RPMI7951 (cell line): ENCODE data around the gene PHOSPHO1. TPM values are rescaled to one million over a fixed set of nuclear protein-coding genes. Genes with fewer than 3 reads are reported as not detected.
"Not testable (repeated sequence)": the region's sequence is repeated elsewhere in the genome, so short reads cannot be mapped to it uniquely, and the experiment has no call there.

Experiments used
- DNase-seq: peaks from one replicate; pipeline ENCODE4 v3.0.0-alpha.2; 2012; ENCODE audit warnings: low read depth
- total RNA-seq: library from RNA; depleted of rRNA; stranded (reverse); fragments of >200 nt; shearing (Covaris generic); gene quantifications from 2 replicates; pipeline ENCODE4 v1.2.3, GENCODE V29; 2014; rRNA removed

PHOSPHO1 gene
- total RNA-seq = 0.48 TPM in 1 of 2 replicates, not detected in the other

GRCh38 chr17:49230636-49231562 is at the start of gene PHOSPHO1:
TSS of gene PHOSPHO1 (minus strand) at chr17:49230787. CDS start at chr17:49226691, 4,096 bp downstream.
- DNase-seq = peak; percentile 77

GRCh38 chr17:49280061-49280460 is 49.5 kb upstream of the PHOSPHO1 start:
- DNase-seq = no peak

GRCh38 chr17:49279263-49280015 is 48.9 kb upstream of the PHOSPHO1 start:
- DNase-seq = not testable (repeated sequence)

GRCh38 chr17:49278076-49278475 is 47.5 kb upstream of the PHOSPHO1 start:
- no peak for DNase-seq

- no peak for DNase-seq
Observed at GRCh38 chr17:49277638-49278037, 47.1 kb upstream of the PHOSPHO1 start.

GRCh38 chr17:49275981-49276380 is 45.4 kb upstream of the PHOSPHO1 start:
- DNase-seq = not testable (repeated sequence)

- no peak for DNase-seq
Observed at GRCh38 chr17:49269356-49269755, 38.8 kb upstream of the PHOSPHO1 start.

GRCh38 chr17:49267912-49268311 is 37.3 kb upstream of the PHOSPHO1 start:
- DNase-seq = no peak

- DNase-seq = no peak
Observed at GRCh38 chr17:49266233-49266632, 35.6 kb upstream of the PHOSPHO1 start.

GRCh38 chr17:49261540-49261939 is 31.0 kb upstream of the PHOSPHO1 start:
- not testable (repeated sequence) for DNase-seq

- DNase-seq = no peak
Observed at GRCh38 chr17:49260817-49261291, 30.3 kb upstream of the PHOSPHO1 start.

GRCh38 chr17:49260011-49260816 is 29.6 kb upstream of the PHOSPHO1 start:
- peak; percentile 81 for DNase-seq

- DNase-seq = no peak
Observed at GRCh38 chr17:49259663-49260010, 29.1 kb upstream of the PHOSPHO1 start.

GRCh38 chr17:49258394-49258793 is 27.8 kb upstream of the PHOSPHO1 start:
- no peak for DNase-seq

- no peak for DNase-seq
Observed at GRCh38 chr17:49255125-49255524, 24.5 kb upstream of the PHOSPHO1 start.

- no peak for DNase-seq
Observed at GRCh38 chr17:49254066-49254465, 23.5 kb upstream of the PHOSPHO1 start.

GRCh38 chr17:49252148-49252695 is 21.6 kb upstream of the PHOSPHO1 start:
- peak; percentile 78 for DNase-seq

GRCh38 chr17:49249890-49250522 is 19.4 kb upstream of the PHOSPHO1 start:
- no peak for DNase-seq

- peak; percentile 24 for DNase-seq
Observed at GRCh38 chr17:49249292-49249794, 18.8 kb upstream of the PHOSPHO1 start.

GRCh38 chr17:49247944-49248343 is 17.4 kb upstream of the PHOSPHO1 start:
- no peak for DNase-seq

- no peak for DNase-seq
Observed at GRCh38 chr17:49244839-49245238, 14.3 kb upstream of the PHOSPHO1 start.
